ENCODE results near the gene STK39.

Gene STK39

GRCh38 chr2:167925758-167926157 lies 321.6 kb downstream of the STK39 start:
- DNase-seq (ENCODE audit: low read depth): no peak

- DNase-seq (ENCODE audit: low read depth): no peak
These were observed 322.8 kb downstream of the STK39 start for GRCh38 chr2:167924556-167924955.

- DNase-seq (ENCODE audit: low read depth): no peak
These were observed 330.6 kb downstream of the STK39 start for GRCh38 chr2:167916756-167917155.

GRCh38 chr2:167914969-167915368 lies 332.4 kb downstream of the STK39 start:
- DNase-seq (ENCODE audit: low read depth): no peak

GRCh38 chr2:167908786-167909185 lies 338.6 kb downstream of the STK39 start:
- no peak for DNase-seq (ENCODE audit: low read depth)

GRCh38 chr2:167905668-167906067 lies 341.7 kb downstream of the STK39 start:
- DNase-seq (ENCODE audit: low read depth): no peak

All from stimulated activated CD8-positive, alpha-beta memory T cell treated with anti-CD3 and anti-CD28 coated beads, Interleukin-12 subunit alpha, Interleukin-12 subunit beta, amount 100 ng/mL, for 4 hours (primary cell).